Measurements from ENCODE around the gene SEPSECS. TPM values are rescaled to one million over a fixed set of nuclear protein-coding genes. Genes with fewer than 3 reads are reported as not detected.

The SEPSECS gene
- total RNA-seq, 1 experiment from 2014 or later, result 4.2 TPM

- Mint-ChIP-seq H3K4me3 (no peak overlapping the region), H3K27me3 (ENCODE audit: low read depth) (peaks cover 10% of the 10 kb centered on the region), H3K9me3 (peaks cover 19 to 25% of the 10 kb centered on the region in 2 experiments), H3K4me1 (peaks cover 33 to 45% of the 10 kb centered on the region in 2 experiments), H3K36me3 (ENCODE audit: insufficient read depth in 1 of 3, low read depth in 3 of 3) (peaks cover 3 to 28% (median 11%) of the 10 kb centered on the region in 3 experiments), H3K27ac (no peak overlapping the region)
- Histone ChIP-seq H2BK120ac (ENCODE audit: low read depth, low read length, poor library complexity, severe bottlenecking) (no peak overlapping the region), H2AK5ac (ENCODE audit: insufficient read length, low read length) (no peak overlapping the region), H2BK15ac (ENCODE audit: low read depth, low read length) (no peak overlapping the region), H3K18ac (ENCODE audit: insufficient read length, low read depth, low read length) (no peak overlapping the region), H3K4me2 (ENCODE audit: insufficient read depth, insufficient read length, low read length) (no peak overlapping the region), H4K8ac (replicated peaks; ENCODE audit: insufficient read length, low read depth, low read length) (no peak overlapping the region), H2AFZ (ENCODE audit: low read length) (no peak overlapping the region), H3K23me2 (ENCODE audit: insufficient read length, low read depth, low read length, poor library complexity, severe bottlenecking) (no peaks in the 10 kb centered on the region), H2BK12ac (ENCODE audit: insufficient read length, low read depth, low read length) (no peak overlapping the region), H3K4me1 (ENCODE audit: insufficient read depth, low read length) (0 out of 2 replicates have a peak, but pooled peaks cover 2% of the 10 kb centered on the region), H3K79me1 (ENCODE audit: insufficient read depth, low read depth, low read length, poor library complexity, severe bottlenecking) (no peaks in the 10 kb centered on the region), H3K4ac (ENCODE audit: low read depth, low read length) (no peak overlapping the region), H3K23ac (ENCODE audit: insufficient read length, low read depth, low read length) (no peak overlapping the region), H3K56ac (ENCODE audit: insufficient read length, low read depth, low read length) (no peak overlapping the region), H3K14ac (ENCODE audit: insufficient read depth, low read length) (no peak overlapping the region), H3K27me3 (ENCODE audit: insufficient read depth, low read length) (no peaks in the 10 kb centered on the region), H3K9ac (ENCODE audit: extremely low read depth, insufficient read length, low read length) (no peak overlapping the region), H3T11ph (ENCODE audit: low read length) (no peak overlapping the region), H2BK5ac (ENCODE audit: insufficient read length, low read length) (no peak overlapping the region), H4K91ac (ENCODE audit: insufficient read length, low read depth, low read length) (no peak overlapping the region), H2BK20ac (ENCODE audit: low read depth, low read length, poor library complexity, severe bottlenecking) (no peak overlapping the region), H3K27ac (ENCODE audit: insufficient read length, low read depth, low read length) (no peak overlapping the region), H3K9me3 (ENCODE audit: control insufficient read depth, low read depth, low read length) (no peaks in the 10 kb centered on the region), H3K79me2 (ENCODE audit: insufficient read depth, low read length) (no peaks in the 10 kb centered on the region), H4K5ac (ENCODE audit: insufficient read length, low read depth, low read length) (no peak overlapping the region), H4K20me1 (ENCODE audit: control insufficient read depth, insufficient read depth, insufficient read length) (no peaks in the 10 kb centered on the region)
- no peak for DNase-seq
- TF ChIP-seq, protein P1, sequence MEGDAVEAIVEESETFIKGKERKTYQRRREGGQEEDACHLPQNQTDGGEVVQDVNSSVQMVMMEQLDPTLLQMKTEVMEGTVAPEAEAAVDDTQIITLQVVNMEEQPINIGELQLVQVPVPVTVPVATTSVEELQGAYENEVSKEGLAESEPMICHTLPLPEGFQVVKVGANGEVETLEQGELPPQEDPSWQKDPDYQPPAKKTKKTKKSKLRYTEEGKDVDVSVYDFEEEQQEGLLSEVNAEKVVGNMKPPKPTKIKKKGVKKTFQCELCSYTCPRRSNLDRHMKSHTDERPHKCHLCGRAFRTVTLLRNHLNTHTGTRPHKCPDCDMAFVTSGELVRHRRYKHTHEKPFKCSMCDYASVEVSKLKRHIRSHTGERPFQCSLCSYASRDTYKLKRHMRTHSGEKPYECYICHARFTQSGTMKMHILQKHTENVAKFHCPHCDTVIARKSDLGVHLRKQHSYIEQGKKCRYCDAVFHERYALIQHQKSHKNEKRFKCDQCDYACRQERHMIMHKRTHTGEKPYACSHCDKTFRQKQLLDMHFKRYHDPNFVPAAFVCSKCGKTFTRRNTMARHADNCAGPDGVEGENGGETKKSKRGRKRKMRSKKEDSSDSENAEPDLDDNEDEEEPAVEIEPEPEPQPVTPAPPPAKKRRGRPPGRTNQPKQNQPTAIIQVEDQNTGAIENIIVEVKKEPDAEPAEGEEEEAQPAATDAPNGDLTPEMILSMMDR (conservative IDR thresholded peaks at IDR 0.05), result no peak
- WGBS (ENCODE audit: extremely low coverage, insufficient read length, low lambda C conversion rate), result no CpG with 5 or more reads among the region's 4 CpGs
Observed at GRCh38 chr4:25075851-25076250, 84.4 kb downstream of the SEPSECS start.
